Measurements from ENCODE around the gene TBC1D32. TPM values are rescaled to one million over a fixed set of nuclear protein-coding genes. Genes with fewer than 3 reads are reported as not detected.
A peak's percentile ranks its signal among the peaks of the same experiment; 100 is the strongest.
"Not testable (repeated sequence)": the region's sequence is repeated elsewhere in the genome, so short reads cannot be mapped to it uniquely, and the experiment has no call there.

TBC1D32 gene, protein sequence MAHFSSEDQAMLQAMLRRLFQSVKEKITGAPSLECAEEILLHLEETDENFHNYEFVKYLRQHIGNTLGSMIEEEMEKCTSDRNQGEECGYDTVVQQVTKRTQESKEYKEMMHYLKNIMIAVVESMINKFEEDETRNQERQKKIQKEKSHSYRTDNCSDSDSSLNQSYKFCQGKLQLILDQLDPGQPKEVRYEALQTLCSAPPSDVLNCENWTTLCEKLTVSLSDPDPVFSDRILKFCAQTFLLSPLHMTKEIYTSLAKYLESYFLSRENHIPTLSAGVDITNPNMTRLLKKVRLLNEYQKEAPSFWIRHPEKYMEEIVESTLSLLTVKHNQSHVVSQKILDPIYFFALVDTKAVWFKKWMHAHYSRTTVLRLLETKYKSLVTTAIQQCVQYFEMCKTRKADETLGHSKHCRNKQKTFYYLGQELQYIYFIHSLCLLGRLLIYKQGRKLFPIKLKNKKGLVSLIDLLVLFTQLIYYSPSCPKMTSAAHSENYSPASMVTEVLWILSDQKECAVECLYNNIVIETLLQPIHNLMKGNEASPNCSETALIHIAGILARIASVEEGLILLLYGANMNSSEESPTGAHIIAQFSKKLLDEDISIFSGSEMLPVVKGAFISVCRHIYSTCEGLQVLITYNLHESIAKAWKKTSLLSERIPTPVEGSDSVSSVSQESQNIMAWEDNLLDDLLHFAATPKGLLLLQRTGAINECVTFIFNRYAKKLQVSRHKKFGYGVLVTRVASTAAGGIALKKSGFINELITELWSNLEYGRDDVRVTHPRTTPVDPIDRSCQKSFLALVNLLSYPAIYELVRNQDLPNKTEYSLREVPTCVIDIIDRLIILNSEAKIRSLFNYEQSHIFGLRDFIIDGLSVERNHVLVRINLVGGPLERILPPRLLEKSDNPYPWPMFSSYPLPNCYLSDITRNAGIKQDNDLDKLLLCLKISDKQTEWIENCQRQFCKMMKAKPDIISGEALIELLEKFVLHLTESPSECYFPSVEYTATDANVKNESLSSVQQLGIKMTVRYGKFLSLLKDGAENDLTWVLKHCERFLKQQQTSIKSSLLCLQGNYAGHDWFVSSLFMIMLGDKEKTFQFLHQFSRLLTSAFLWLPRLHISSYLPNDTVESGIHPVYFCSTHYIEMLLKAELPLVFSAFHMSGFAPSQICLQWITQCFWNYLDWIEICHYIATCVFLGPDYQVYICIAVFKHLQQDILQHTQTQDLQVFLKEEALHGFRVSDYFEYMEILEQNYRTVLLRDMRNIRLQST
- 6.6 and 8.3 TPM in 2 replicates for total RNA-seq

DNA sequence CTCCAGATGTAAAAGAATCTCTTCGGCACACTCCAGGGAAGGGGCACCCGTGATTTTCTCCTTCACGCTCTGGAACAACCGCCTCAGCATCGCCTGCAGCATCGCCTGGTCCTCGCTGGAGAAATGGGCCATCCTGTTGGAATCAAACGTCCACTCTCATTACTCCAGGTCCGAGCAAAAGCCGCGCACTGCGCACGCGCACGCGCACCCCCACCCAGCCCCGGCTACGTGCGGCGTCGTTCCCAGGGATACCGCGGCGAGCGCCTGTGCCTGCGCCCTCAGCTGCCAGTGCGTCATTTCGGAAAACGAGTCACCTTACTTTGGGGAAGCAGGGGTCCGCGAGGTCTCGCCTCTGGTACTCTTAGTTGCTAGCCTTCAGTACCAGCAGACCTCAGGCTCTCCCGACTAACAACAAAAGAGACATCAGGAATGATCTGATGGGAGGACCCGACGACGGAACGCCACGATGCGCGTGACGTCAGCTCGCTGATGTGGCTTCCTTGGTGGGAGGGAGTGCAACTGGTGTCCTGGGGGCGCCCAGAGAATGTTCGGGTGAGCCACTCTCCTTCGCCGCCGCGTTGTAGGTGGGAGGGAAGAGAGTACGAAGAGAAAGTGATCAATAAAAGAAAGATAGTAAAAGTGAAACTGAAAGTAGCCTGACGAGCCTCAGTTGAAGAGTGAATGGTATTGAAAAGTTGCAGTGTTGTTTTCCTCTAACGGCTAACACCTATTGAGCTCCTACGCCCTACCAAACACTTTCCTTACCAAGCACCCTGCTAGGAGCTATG lies at the start of gene TBC1D32:
Gene TBC1D32, minus strand, starts transcription at position 182 of the 788 bp plus-strand sequence. Its CDS starts 50 bp downstream, at position 132.
- intact Hi-C loops (cut with micrococcal nuclease) = loop anchor here (1.0 to 10.0 kb wide), 4 partner anchors 13 to 1980 kb away; no protein-coding TSS in a partner anchor
- DNase-seq (ENCODE audit: low spot score) = peak; percentile 84
- peak within 1 kb of the TSS; percentile 95 for H3K4me3 Mint-ChIP-seq (ENCODE audit: low read depth)
- no peaks in the 10 kb centered on the region for H3K9me3 Mint-ChIP-seq
- H3K27ac Mint-ChIP-seq = peak within 1 kb of the TSS; percentile 99
- H3K27me3 Mint-ChIP-seq (ENCODE audit: low read depth) = peaks cover 5% of the 10 kb centered on the region
- H3K4me1 Mint-ChIP-seq (ENCODE audit: low read depth) = peaks cover 32% of the 10 kb centered on the region
- H3K36me3 Mint-ChIP-seq (ENCODE audit: low read depth) = no peaks in the 10 kb centered on the region

- H3K9me3 Mint-ChIP-seq = no peaks in the 10 kb centered on the region
- DNase-seq (ENCODE audit: low spot score) = no peak
- no peak overlapping the region for H3K27ac Mint-ChIP-seq
- intact Hi-C loops (cut with micrococcal nuclease) = no loop called here
- no peaks in the 10 kb centered on the region for H3K4me1 Mint-ChIP-seq (ENCODE audit: low read depth)
- H3K36me3 Mint-ChIP-seq (ENCODE audit: low read depth) = no peaks in the 10 kb centered on the region
- H3K27me3 Mint-ChIP-seq (ENCODE audit: low read depth) = no peaks in the 10 kb centered on the region
- H3K4me3 Mint-ChIP-seq (ENCODE audit: low read depth) = no peak overlapping the region
Measured at GRCh38 chr6:121383478-121383877, 49.2 kb upstream of the TBC1D32 start.

- H3K36me3 Mint-ChIP-seq (ENCODE audit: low read depth) = no peaks in the 10 kb centered on the region
- no peak overlapping the region for H3K27ac Mint-ChIP-seq
- no peaks in the 10 kb centered on the region for H3K9me3 Mint-ChIP-seq
- H3K27me3 Mint-ChIP-seq (ENCODE audit: low read depth) = no peaks in the 10 kb centered on the region
- no peaks in the 10 kb centered on the region for H3K4me1 Mint-ChIP-seq (ENCODE audit: low read depth)
- no peak for DNase-seq (ENCODE audit: low spot score)
- no peak overlapping the region for H3K4me3 Mint-ChIP-seq (ENCODE audit: low read depth)
- intact Hi-C loops (cut with micrococcal nuclease) = no loop called here
Measured at GRCh38 chr6:121382467-121383121, 48.3 kb upstream of the TBC1D32 start.

GRCh38 chr6:121376411-121376810 lies 42.1 kb upstream of the TBC1D32 start:
- no peak overlapping the region for H3K27ac Mint-ChIP-seq
- H3K27me3 Mint-ChIP-seq (ENCODE audit: low read depth) = no peaks in the 10 kb centered on the region
- intact Hi-C loops (cut with micrococcal nuclease) = no loop called here
- H3K4me1 Mint-ChIP-seq (ENCODE audit: low read depth) = no peaks in the 10 kb centered on the region
- no peaks in the 10 kb centered on the region for H3K9me3 Mint-ChIP-seq
- no peak for DNase-seq (ENCODE audit: low spot score)
- H3K36me3 Mint-ChIP-seq (ENCODE audit: low read depth) = no peaks in the 10 kb centered on the region
- H3K4me3 Mint-ChIP-seq (ENCODE audit: low read depth) = no peak overlapping the region

DNA sequence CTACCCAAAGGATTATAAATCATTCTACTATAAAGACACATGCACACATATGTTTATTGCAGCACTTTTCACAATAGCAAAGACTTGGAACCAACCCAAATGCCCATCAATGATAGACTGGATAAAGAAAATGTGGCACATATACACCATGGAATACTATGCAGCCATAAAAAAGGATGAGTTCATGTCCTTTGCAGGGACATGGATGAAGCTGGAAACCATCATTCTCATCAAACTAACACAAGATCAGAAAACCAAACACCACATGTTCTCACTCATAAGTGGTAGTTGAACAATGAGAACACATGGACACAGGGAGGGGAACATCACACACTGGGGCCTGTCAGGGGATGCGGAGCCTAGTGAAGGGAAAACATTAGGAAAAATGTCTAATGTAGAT lies 39.9 kb upstream of the TBC1D32 start:
- DNase-seq (ENCODE audit: low spot score); H3K36me3 Mint-ChIP-seq (ENCODE audit: low read depth); intact Hi-C loops (cut with micrococcal nuclease); H3K4me1 Mint-ChIP-seq (ENCODE audit: low read depth); H3K27ac Mint-ChIP-seq; H3K27me3 Mint-ChIP-seq (ENCODE audit: low read depth); H3K4me3 Mint-ChIP-seq (ENCODE audit: low read depth); H3K9me3 Mint-ChIP-seq: not testable (repeated sequence)

DNA sequence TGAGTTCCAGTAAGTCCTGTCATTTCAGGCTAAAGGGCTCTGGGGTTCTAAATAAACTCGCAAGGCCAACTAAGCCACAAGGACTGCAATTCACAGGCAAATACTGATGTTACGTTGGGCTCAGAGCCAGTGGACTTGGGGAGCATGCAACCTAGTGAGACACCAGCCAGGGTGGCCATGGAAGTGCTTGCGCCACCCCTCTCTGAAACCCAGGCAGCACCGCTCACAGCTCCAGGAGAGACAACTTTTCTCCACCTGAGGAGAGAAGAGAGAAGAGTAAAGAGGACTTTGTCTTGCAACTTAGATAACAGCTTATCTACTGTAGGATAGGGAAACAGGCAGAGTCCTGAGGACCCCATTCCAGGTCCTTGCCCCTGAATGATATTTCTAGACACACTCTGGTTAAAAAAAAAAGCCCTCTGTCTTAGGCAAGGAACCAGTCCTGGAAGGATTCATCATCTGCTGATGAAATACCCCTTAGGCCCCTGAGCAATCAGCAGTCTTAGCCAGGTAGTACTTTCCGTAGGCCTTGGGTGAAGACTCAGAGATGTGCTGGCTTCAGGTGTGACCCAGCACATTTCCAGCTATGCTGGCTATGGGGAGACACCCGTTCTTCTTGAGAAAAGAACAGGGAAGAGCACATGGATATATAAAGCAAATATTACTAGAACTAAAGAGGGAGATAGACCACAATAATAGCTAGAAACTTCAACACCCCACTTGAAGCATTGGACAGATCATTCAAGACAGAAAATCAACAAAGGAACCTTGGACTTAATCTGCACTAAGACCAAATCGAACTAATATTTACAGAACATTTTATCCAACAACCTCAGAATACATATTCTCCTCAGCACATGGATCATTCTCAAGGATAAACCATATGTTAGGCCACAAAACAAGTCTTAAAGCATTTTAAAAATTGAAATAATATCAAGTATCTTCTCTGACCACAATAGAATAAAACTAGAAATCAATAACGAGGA lies 31.5 kb upstream of the TBC1D32 start:
- no peak for DNase-seq (ENCODE audit: low spot score)
- H3K36me3 Mint-ChIP-seq (ENCODE audit: low read depth) = no peaks in the 10 kb centered on the region
- intact Hi-C loops (cut with micrococcal nuclease) = no loop called here
- peaks cover 1% of the 10 kb centered on the region for H3K27me3 Mint-ChIP-seq (ENCODE audit: low read depth)
- no peaks in the 10 kb centered on the region for H3K4me1 Mint-ChIP-seq (ENCODE audit: low read depth)
- H3K4me3 Mint-ChIP-seq (ENCODE audit: low read depth) = no peak overlapping the region
- no peaks in the 10 kb centered on the region for H3K9me3 Mint-ChIP-seq
- no peak overlapping the region for H3K27ac Mint-ChIP-seq

GRCh38 chr6:121356575-121356974 lies 22.3 kb upstream of the TBC1D32 start:
- Mint-ChIP-seq H3K27me3 (ENCODE audit: low read depth) (peaks cover 13% of the 10 kb centered on the region), H3K4me3 (ENCODE audit: low read depth) (no peak overlapping the region), H3K36me3 (ENCODE audit: low read depth) (no peaks in the 10 kb centered on the region), H3K4me1 (ENCODE audit: low read depth) (no peaks in the 10 kb centered on the region), H3K9me3 (no peaks in the 10 kb centered on the region), H3K27ac (no peak overlapping the region)
- no peak for DNase-seq (ENCODE audit: low spot score)
- intact Hi-C loops (cut with micrococcal nuclease) = no loop called here

- no peak overlapping the region for H3K4me3 Mint-ChIP-seq (ENCODE audit: low read depth)
- peaks cover 17% of the 10 kb centered on the region for H3K27me3 Mint-ChIP-seq (ENCODE audit: low read depth)
- no peak for DNase-seq (ENCODE audit: low spot score)
- H3K27ac Mint-ChIP-seq = no peak overlapping the region
- no peaks in the 10 kb centered on the region for H3K4me1 Mint-ChIP-seq (ENCODE audit: low read depth)
- H3K9me3 Mint-ChIP-seq = no peaks in the 10 kb centered on the region
- intact Hi-C loops (cut with micrococcal nuclease) = no loop called here
- H3K36me3 Mint-ChIP-seq (ENCODE audit: low read depth) = no peaks in the 10 kb centered on the region
Measured at GRCh38 chr6:121354764-121355163, 20.5 kb upstream of the TBC1D32 start.

DNA sequence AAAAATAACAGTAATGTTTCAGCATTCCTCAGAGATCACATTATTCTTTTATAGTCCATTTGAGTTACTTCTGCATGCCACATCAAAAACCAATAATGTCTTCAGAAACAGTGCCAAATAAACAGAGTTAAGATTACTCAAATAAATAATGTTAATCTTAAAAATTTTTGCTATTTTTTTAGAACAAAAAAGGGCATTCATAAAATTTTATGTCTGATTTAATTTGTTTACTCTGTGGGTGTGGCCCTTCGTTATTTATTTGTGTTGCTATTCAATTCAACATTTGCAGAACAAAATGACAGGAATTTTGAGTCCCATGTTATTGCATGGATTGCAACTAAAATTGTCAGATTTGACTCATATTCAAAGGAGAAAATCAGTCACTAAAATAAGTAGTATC lies 18.7 kb upstream of the TBC1D32 start:
- Mint-ChIP-seq H3K4me3 (ENCODE audit: low read depth) (no peak overlapping the region), H3K4me1 (ENCODE audit: low read depth) (no peaks in the 10 kb centered on the region), H3K9me3 (no peaks in the 10 kb centered on the region), H3K27me3 (ENCODE audit: low read depth) (peaks cover 18% of the 10 kb centered on the region), H3K36me3 (ENCODE audit: low read depth) (no peaks in the 10 kb centered on the region), H3K27ac (no peak overlapping the region)
- intact Hi-C loops (cut with micrococcal nuclease) = no loop called here
- no peak for DNase-seq (ENCODE audit: low spot score)

DNA sequence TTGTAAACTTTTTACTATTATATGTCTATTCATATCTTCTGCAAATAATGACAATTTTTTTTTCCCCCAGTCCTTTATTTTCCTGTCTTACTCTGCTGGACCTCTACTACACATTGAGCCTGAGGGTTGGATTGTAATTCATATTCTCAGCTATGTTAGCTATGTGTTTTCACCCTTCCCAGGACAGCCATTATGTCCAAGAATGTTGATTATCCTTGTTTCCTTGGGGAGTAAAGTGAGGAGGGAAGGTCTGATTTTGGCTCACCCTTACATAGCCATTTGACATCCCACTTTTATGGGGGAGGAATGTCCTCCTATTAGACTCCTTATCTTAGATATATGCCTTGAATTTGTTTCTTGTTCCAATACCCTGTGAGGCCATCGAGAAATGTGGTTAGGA lies 17.6 kb upstream of the TBC1D32 start:
- peaks cover 15% of the 10 kb centered on the region for H3K27me3 Mint-ChIP-seq (ENCODE audit: low read depth)
- no peak for DNase-seq (ENCODE audit: low spot score)
- intact Hi-C loops (cut with micrococcal nuclease) = no loop called here
- no peak overlapping the region for H3K27ac Mint-ChIP-seq
- H3K4me3 Mint-ChIP-seq (ENCODE audit: low read depth) = no peak overlapping the region
- H3K9me3 Mint-ChIP-seq = no peaks in the 10 kb centered on the region
- H3K36me3 Mint-ChIP-seq (ENCODE audit: low read depth) = no peaks in the 10 kb centered on the region
- no peaks in the 10 kb centered on the region for H3K4me1 Mint-ChIP-seq (ENCODE audit: low read depth)

GRCh38 chr6:121349596-121349995 lies 15.3 kb upstream of the TBC1D32 start:
- no peaks in the 10 kb centered on the region for H3K4me1 Mint-ChIP-seq (ENCODE audit: low read depth)
- DNase-seq (ENCODE audit: low spot score) = no peak
- H3K9me3 Mint-ChIP-seq = no peaks in the 10 kb centered on the region
- H3K27me3 Mint-ChIP-seq (ENCODE audit: low read depth) = peaks cover 21% of the 10 kb centered on the region
- H3K4me3 Mint-ChIP-seq (ENCODE audit: low read depth) = no peak overlapping the region
- intact Hi-C loops (cut with micrococcal nuclease) = no loop called here
- H3K27ac Mint-ChIP-seq = no peak overlapping the region
- H3K36me3 Mint-ChIP-seq (ENCODE audit: low read depth) = no peaks in the 10 kb centered on the region
